Neural crest cell (in vitro differentiated cells): ENCODE results near the gene ZBED1. TPM values are rescaled to one million over a fixed set of nuclear protein-coding genes. Genes with fewer than 3 reads are reported as not detected.

ENCODE experiments used
- DNase-seq: peaks from one replicate; pipeline ENCODE4 v3.0.0; 2021; ENCODE audit warnings: low read depth, mixed read lengths, low spot score
- H3K27ac Mint-ChIP-seq: one replicate; pipeline ENCODE4 v1.8.0; 2021; ENCODE audit warnings: mild to moderate bottlenecking, mixed read lengths; ENCODE audit not compliant: unreplicated experiment
- H3K27me3 Mint-ChIP-seq: 2 replicates; pipeline ENCODE4 v1.8.0; 2021; ENCODE audit warnings: low read depth, mild to moderate bottlenecking, mixed read lengths
- H3K36me3 Mint-ChIP-seq: 2 replicates; pipeline ENCODE4 v1.8.0; 2021; ENCODE audit warnings: low read depth, mild to moderate bottlenecking, mixed read lengths
- H3K4me1 Mint-ChIP-seq: 2 replicates; pipeline ENCODE4 v1.8.0; 2021; ENCODE audit warnings: mixed read lengths
- H3K4me3 Mint-ChIP-seq: one replicate; pipeline ENCODE4 v1.8.0; 2021; ENCODE audit warnings: mild to moderate bottlenecking, mixed read lengths
- H3K9me3 Mint-ChIP-seq: 2 replicates; pipeline ENCODE4 v1.8.0; 2021; ENCODE audit warnings: mixed read lengths
- CTCF ChIP-seq: fragments of 200-600 bp; sonication (generic); conservative IDR thresholded peaks from 2 replicates; pipeline ENCODE4 v1.5.0; 2021; ENCODE audit warnings: antibody characterized with exemption, mild to moderate bottlenecking
- total RNA-seq: library from RNA; stranded (reverse); gene quantifications from 2 replicates; pipeline ENCODE4 v1.2.1, GENCODE V29; 2021

ZBED1 gene
- total RNA-seq, 1 donor from 2014 or later: 42.0 TPM

GRCh38 chrX:2500091-2500802, 529 bp downstream of the ZBED1 start:
- no peaks in the 10 kb centered on the region for H3K36me3 Mint-ChIP-seq
- H3K4me1 Mint-ChIP-seq: peaks cover 32% of the 10 kb centered on the region
- peak overlapping the region; percentile 81 for H3K4me3 Mint-ChIP-seq
- H3K27ac Mint-ChIP-seq: peak overlapping the region; percentile 75
- peak; percentile 57 for DNase-seq
- no peaks in the 10 kb centered on the region for H3K27me3 Mint-ChIP-seq
- no peaks in the 10 kb centered on the region for H3K9me3 Mint-ChIP-seq
- peak; percentile 31 for TF ChIP-seq CTCF

- H3K4me3 Mint-ChIP-seq: peak overlapping the region; percentile 81
- no peaks in the 10 kb centered on the region for H3K36me3 Mint-ChIP-seq
- peak overlapping the region; percentile 37 for H3K27ac Mint-ChIP-seq
- H3K4me1 Mint-ChIP-seq: peaks cover 32% of the 10 kb centered on the region
- no peak for TF ChIP-seq CTCF
- H3K9me3 Mint-ChIP-seq: no peaks in the 10 kb centered on the region
- DNase-seq: no peak
- no peaks in the 10 kb centered on the region for H3K27me3 Mint-ChIP-seq
Measured at GRCh38 chrX:2499507-2499906, 1.3 kb downstream of the ZBED1 start.

GRCh38 chrX:2498781-2499302, 1.9 kb downstream of the ZBED1 start:
- H3K4me3 Mint-ChIP-seq: peak overlapping the region; percentile 81

GRCh38 chrX:2497961-2498780, 2.6 kb downstream of the ZBED1 start:
- no peak for TF ChIP-seq CTCF
- Mint-ChIP-seq H3K36me3 (no peaks in the 10 kb centered on the region), H3K9me3 (no peaks in the 10 kb centered on the region), H3K27me3 (no peaks in the 10 kb centered on the region), H3K27ac (peak overlapping the region; percentile 37), H3K4me1 (peaks cover 32% of the 10 kb centered on the region), H3K4me3 (peak overlapping the region; percentile 81)
- no peak for DNase-seq

More at GRCh38 chrX:2498781-2499302, 1.9 kb downstream of the ZBED1 start:
- no peak for TF ChIP-seq CTCF
- H3K36me3 Mint-ChIP-seq: no peaks in the 10 kb centered on the region
- H3K4me1 Mint-ChIP-seq: peaks cover 32% of the 10 kb centered on the region
- peak overlapping the region; percentile 37 for H3K27ac Mint-ChIP-seq
- H3K27me3 Mint-ChIP-seq: no peaks in the 10 kb centered on the region
- no peaks in the 10 kb centered on the region for H3K9me3 Mint-ChIP-seq
- no peak for DNase-seq

- Mint-ChIP-seq H3K36me3 (peaks cover 4% of the 10 kb centered on the region), H3K27ac (no peak overlapping the region), H3K4me1 (peaks cover 38% of the 10 kb centered on the region), H3K4me3 (no peak overlapping the region), H3K27me3 (no peaks in the 10 kb centered on the region), H3K9me3 (no peaks in the 10 kb centered on the region)
- DNase-seq: no peak
- no peak for TF ChIP-seq CTCF
Measured at GRCh38 chrX:2495595-2495994, 5.2 kb downstream of the ZBED1 start.
